Neural crest cell (in vitro differentiated cells): ENCODE measurements around the gene SKIL. TPM values are rescaled to one million over a fixed set of nuclear protein-coding genes. Genes with fewer than 3 reads are reported as not detected.

ENCODE experiments used
- DNase-seq: peaks from one replicate; pipeline ENCODE4 v3.0.0; 2021; ENCODE audit warnings: low read depth, mixed read lengths, low spot score
- H3K27ac Mint-ChIP-seq: one replicate; pipeline ENCODE4 v1.8.0; 2021; ENCODE audit warnings: mild to moderate bottlenecking, mixed read lengths; ENCODE audit not compliant: unreplicated experiment
- H3K27me3 Mint-ChIP-seq: 2 replicates; pipeline ENCODE4 v1.8.0; 2021; ENCODE audit warnings: low read depth, mild to moderate bottlenecking, mixed read lengths
- H3K36me3 Mint-ChIP-seq: 2 replicates; pipeline ENCODE4 v1.8.0; 2021; ENCODE audit warnings: low read depth, mild to moderate bottlenecking, mixed read lengths
- H3K4me1 Mint-ChIP-seq: 2 replicates; pipeline ENCODE4 v1.8.0; 2021; ENCODE audit warnings: mixed read lengths
- H3K4me3 Mint-ChIP-seq: one replicate; pipeline ENCODE4 v1.8.0; 2021; ENCODE audit warnings: mild to moderate bottlenecking, mixed read lengths
- H3K9me3 Mint-ChIP-seq: 2 replicates; pipeline ENCODE4 v1.8.0; 2021; ENCODE audit warnings: mixed read lengths
- total RNA-seq: library from RNA; stranded (reverse); gene quantifications from 2 replicates; pipeline ENCODE4 v1.2.1, GENCODE V29; 2021
- TF ChIP-seq, protein P1 (sequence below): fragments of 200-600 bp; sonication (generic); conservative IDR thresholded peaks from 2 replicates; pipeline ENCODE4 v1.5.0; 2021; ENCODE audit warnings: antibody characterized with exemption, mild to moderate bottlenecking

SKIL gene
- total RNA-seq, 1 donor from 2014 or later, result 18.0 TPM

DNA sequence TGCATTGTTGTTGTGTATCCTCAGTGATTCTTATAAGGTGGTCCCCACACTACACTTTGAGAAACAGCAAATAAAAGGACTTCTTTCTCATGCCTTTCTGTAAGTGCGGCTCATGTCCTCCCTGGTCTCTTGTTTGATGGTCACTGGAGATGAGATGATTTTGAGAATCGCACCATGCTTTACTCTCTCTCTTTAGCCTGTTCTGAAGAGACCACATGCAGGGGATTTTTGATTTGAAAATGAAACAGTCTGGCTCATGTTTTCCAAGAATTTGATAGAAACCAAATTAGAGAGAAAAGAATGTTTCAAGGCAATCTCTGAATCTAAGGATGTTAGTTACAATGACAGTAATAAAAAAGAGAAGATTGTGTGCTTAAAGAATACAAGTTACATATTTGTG is 79.2 kb downstream of the SKIL start:
- Mint-ChIP-seq H3K4me1 (peaks cover 10% of the 10 kb centered on the region), H3K36me3 (no peaks in the 10 kb centered on the region), H3K4me3 (no peak overlapping the region), H3K27ac (no peak overlapping the region), H3K27me3 (no peaks in the 10 kb centered on the region), H3K9me3 (no peaks in the 10 kb centered on the region)
- TF ChIP-seq, protein P1, sequence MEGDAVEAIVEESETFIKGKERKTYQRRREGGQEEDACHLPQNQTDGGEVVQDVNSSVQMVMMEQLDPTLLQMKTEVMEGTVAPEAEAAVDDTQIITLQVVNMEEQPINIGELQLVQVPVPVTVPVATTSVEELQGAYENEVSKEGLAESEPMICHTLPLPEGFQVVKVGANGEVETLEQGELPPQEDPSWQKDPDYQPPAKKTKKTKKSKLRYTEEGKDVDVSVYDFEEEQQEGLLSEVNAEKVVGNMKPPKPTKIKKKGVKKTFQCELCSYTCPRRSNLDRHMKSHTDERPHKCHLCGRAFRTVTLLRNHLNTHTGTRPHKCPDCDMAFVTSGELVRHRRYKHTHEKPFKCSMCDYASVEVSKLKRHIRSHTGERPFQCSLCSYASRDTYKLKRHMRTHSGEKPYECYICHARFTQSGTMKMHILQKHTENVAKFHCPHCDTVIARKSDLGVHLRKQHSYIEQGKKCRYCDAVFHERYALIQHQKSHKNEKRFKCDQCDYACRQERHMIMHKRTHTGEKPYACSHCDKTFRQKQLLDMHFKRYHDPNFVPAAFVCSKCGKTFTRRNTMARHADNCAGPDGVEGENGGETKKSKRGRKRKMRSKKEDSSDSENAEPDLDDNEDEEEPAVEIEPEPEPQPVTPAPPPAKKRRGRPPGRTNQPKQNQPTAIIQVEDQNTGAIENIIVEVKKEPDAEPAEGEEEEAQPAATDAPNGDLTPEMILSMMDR, result no peak
- DNase-seq, result no peak

DNA sequence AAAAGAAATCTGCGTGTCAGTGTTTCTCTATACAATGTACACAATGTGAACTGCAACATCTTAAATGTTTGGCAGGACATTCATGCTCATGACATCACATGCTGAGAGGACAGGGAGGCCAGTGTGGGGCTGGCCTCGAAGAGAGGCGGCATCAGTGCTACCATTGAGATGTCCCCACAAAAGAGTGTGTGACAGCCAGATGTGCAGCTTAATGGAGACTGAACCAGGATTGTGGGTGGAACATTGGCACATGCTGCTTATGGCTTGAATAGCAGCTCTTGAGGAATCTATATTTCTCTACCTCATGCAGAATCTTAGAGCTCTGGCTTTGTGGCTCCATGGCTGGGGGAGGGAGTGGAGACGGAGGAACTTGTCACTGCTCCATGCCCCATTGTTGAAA is 79.7 kb downstream of the SKIL start:
- no peaks in the 10 kb centered on the region for H3K27me3 Mint-ChIP-seq
- no peak for DNase-seq
- TF ChIP-seq, protein P1, result no peak
- no peak overlapping the region for H3K4me3 Mint-ChIP-seq
- no peaks in the 10 kb centered on the region for H3K9me3 Mint-ChIP-seq
- H3K4me1 Mint-ChIP-seq, result peaks cover 10% of the 10 kb centered on the region
- no peak overlapping the region for H3K27ac Mint-ChIP-seq
- H3K36me3 Mint-ChIP-seq, result no peaks in the 10 kb centered on the region

DNA sequence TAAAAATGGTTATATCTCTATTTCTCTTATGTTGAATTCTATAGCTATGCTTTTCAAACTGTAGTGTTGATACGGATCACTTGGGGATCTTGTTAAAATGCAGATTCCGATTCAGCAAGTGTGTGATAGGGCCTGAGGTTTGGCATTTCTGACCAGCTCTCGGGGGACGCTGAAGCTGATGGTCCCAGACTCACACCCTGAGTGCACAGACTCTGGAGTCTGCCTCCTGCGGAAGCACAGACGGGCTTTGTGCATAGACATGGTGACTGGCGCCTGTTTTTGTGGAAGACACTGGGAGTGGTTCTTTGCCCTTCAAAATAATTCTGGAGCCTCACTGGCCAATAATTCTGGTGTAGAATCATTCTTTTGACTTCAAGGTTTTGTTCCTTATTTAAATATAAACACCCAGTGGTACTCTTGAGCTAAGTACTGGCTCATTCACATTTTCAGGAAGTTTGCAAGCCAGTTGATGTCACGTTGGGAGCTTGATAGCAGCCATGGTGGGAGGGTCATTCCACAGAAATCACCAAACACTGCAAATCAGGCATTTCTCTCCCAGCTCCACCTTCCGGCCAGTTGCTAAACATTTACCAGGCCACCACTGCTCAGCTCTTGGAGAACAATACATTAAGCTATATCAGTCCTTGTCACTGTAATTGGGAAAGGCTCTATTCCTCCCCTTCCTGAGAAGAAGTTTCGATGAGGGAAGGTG is 80.3 kb downstream of the SKIL start:
- H3K4me1 Mint-ChIP-seq, result peaks cover 10% of the 10 kb centered on the region
- no peaks in the 10 kb centered on the region for H3K27me3 Mint-ChIP-seq
- H3K9me3 Mint-ChIP-seq, result no peaks in the 10 kb centered on the region
- no peak overlapping the region for H3K27ac Mint-ChIP-seq
- H3K36me3 Mint-ChIP-seq, result no peaks in the 10 kb centered on the region
- TF ChIP-seq, protein P1, result no peak
- no peak for DNase-seq
- H3K4me3 Mint-ChIP-seq, result no peak overlapping the region

DNA sequence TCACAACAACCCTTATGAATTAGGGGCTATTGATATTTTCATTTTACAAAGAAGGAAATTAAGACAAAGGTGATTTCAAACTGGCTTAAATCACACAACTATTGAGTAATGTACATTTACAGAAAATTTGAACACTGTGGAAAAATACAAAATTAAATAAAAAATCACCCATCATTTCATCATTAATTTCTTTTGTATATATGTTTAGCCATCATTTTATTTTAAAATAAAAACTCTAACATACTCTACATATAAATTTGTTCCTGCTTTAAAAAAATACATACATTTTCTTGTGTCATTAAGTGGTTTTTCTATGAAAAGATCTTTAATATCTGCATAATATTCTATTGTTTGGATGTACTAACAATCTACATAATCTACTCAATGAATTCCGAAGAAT is 81.3 kb downstream of the SKIL start:
- no peak overlapping the region for H3K4me3 Mint-ChIP-seq
- TF ChIP-seq, protein P1, result no peak
- H3K27me3 Mint-ChIP-seq, result no peaks in the 10 kb centered on the region

DNA sequence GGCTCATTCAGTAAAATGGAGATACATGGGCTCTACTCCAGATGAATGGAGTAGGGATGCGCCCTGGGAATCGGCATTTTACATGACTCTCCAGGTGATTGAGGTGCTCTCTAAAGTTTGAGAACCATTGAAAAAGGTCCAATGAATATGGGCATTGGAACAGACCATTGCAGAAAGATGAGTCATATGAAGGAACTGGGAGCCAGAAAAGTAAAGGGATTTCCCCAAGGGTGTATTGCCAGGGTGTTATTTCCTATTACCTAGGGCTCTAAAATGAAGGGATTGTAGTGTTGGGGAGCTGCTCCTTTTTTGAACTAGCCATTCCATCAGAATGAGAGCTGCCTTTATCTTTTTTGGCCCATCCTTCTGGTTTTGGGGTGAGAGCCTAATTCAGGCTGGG is 82.8 kb downstream of the SKIL start:
- Mint-ChIP-seq H3K4me1 (peaks cover 10% of the 10 kb centered on the region), H3K27ac (no peak overlapping the region), H3K9me3 (no peaks in the 10 kb centered on the region), H3K4me3 (no peak overlapping the region), H3K36me3 (no peaks in the 10 kb centered on the region), H3K27me3 (no peaks in the 10 kb centered on the region)
- TF ChIP-seq, protein P1, result no peak
- no peak for DNase-seq

More for the DNA sequence above, 81.3 kb downstream of the SKIL start:
- no peak overlapping the region for H3K27ac Mint-ChIP-seq
- H3K9me3 Mint-ChIP-seq, result no peaks in the 10 kb centered on the region
- H3K36me3 Mint-ChIP-seq, result no peaks in the 10 kb centered on the region
- peaks cover 10% of the 10 kb centered on the region for H3K4me1 Mint-ChIP-seq
- DNase-seq, result no peak
